Hematopoietic multipotent progenitor cell treated with erythropoietin and hydrocortisone succinate and interleukin-3 and kit ligand, for 6 days (in vitro differentiated cells): ENCODE measurements around the gene FOLR1.
A peak's percentile ranks its signal among the peaks of the same experiment; 100 is the strongest.

Experiments
- DNase-seq: peaks from one replicate; pipeline ENCODE4 v3.0.0-alpha.2; 2015

FOLR1 gene

GRCh38 chr11:72236774-72237111 lies 44.8 kb downstream of the FOLR1 start:
- DNase-seq: no peak

GRCh38 chr11:72237112-72237931 lies 45.4 kb downstream of the FOLR1 start:
- DNase-seq: no peak

GRCh38 chr11:72238040-72238450 lies 46.1 kb downstream of the FOLR1 start:
- peak; percentile 76 for DNase-seq

GRCh38 chr11:72238492-72239312 lies 46.8 kb downstream of the FOLR1 start:
- DNase-seq: no peak

GRCh38 chr11:72239313-72239848 lies 47.4 kb downstream of the FOLR1 start:
- DNase-seq: peak; percentile 49

GRCh38 chr11:72239849-72240460 lies 48.0 kb downstream of the FOLR1 start:
- peak; percentile 77 for DNase-seq

- DNase-seq: peak; percentile 50
Observed at GRCh38 chr11:72240461-72241290, 48.7 kb downstream of the FOLR1 start.

GRCh38 chr11:72241291-72241781 lies 49.4 kb downstream of the FOLR1 start:
- DNase-seq: no peak

- no peak for DNase-seq
Observed at GRCh38 chr11:72242141-72242540, 50.2 kb downstream of the FOLR1 start.

GRCh38 chr11:72243173-72244059 lies 51.5 kb downstream of the FOLR1 start:
- DNase-seq: no peak

GRCh38 chr11:72244060-72244360 lies 52.1 kb downstream of the FOLR1 start, which contains the start of gene PHOX2A:
TSS of gene PHOX2A (minus strand) at chr11:72244176. CDS start at chr11:72244004, 172 bp downstream.
- no peak for DNase-seq

- DNase-seq: no peak
Observed at GRCh38 chr11:72244361-72245262, 52.7 kb downstream of the FOLR1 start.

GRCh38 chr11:72245263-72245816 lies 53.4 kb downstream of the FOLR1 start:
- no peak for DNase-seq
